Measurements from ENCODE around the gene POLR2J. TPM values are rescaled to one million over a fixed set of nuclear protein-coding genes. Genes with fewer than 3 reads are reported as not detected.
"Not testable (repeated sequence)": the region's sequence is repeated elsewhere in the genome, so short reads cannot be mapped to it uniquely, and the experiment has no call there.

The POLR2J gene
- total RNA-seq, 2 experiments from 2014 or later, result 71.2 to 72.9 TPM

DNA sequence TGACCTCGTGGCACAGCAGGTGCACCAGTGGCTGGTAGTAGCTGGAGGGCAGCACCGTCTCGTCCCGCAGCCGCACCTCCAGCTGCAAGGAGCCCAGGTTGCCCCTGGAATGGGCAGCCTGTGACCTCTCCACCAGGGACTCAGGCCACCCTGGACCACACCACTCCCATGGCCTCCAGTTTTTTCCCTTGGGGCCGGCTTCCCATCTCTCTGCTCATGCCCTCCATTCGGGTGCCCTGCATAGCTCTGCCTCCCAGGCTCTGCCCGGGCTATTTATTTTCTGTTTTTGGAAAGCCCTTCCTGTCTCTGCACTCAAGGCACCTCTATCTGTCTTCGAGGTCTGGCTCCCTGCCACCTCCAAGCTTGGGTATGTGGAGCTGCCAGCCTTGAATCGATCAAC is 18.1 kb upstream of the POLR2J start:
- POLR2A ChIA-PET, CTCF ChIA-PET: not testable (repeated sequence)

DNA sequence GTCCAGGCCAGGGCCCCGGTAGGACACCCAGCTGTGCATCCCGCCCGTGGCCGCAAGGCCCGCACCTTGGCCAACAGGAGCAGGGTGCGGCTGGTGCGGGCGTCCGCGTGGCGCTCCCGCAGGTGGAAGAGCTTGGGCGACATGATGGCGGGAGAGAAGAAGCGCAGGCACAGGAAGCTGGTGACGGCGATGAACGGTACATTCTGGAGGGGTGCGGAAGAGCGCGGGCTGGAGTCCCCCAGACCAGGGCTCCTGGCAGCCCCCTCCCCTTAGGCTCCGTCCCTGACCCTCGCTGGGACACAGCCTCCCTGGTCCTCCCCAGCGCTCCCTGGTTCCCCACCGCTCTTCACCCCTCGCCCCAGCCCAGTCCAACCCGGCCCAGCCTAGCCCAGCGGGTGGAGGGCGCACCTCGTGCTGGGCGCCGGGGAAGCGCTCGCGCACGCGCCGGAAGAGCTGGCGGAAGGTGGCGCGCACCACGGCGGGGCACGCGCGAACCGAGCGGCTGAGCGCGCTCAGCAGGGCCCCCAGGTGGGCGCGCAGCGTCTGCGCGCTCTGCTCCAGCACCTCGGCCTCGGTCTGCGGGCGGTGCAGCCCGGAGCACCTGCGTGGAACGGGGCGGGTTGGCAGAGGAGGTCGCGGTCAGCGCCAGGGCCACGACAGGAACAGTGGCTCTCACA is 15.9 kb upstream of the POLR2J start:
- POLR2A ChIA-PET, result not testable (repeated sequence)

DNA sequence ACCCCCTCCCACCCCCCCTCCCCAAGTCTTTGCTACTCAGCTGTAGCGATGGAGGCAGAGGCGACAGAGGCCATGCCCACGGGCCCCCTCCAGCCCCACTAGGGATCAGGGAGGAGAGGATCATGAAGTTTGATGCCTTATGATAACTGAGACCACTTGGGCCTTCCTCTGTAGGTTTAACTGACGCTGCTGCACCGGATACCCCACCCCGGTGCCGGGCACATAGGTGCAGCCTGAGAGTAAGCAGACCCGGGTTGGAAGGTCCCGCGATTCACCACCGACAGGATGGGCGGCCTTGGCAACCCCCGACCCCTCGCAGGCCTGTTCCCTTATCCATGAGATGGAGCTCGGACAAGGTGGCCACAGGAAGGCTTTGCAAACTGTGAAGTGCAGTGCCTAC is 15.3 kb upstream of the POLR2J start:
- CTCF ChIA-PET, POLR2A ChIA-PET: not testable (repeated sequence)

More for the DNA sequence above, 15.9 kb upstream of the POLR2J start:
- CTCF ChIA-PET, result not testable (repeated sequence)

GRCh38 chr7:102493220-102493935 is 14.7 kb upstream of the POLR2J start:
- POLR2A ChIA-PET, CTCF ChIA-PET: not testable (repeated sequence)

- CTCF ChIA-PET, POLR2A ChIA-PET: not testable (repeated sequence)
Observed at GRCh38 chr7:102490529-102491075, 11.9 kb upstream of the POLR2J start.

GRCh38 chr7:102484317-102484716 is 5.6 kb upstream of the POLR2J start:
- POLR2A ChIA-PET, CTCF ChIA-PET: not testable (repeated sequence)

DNA sequence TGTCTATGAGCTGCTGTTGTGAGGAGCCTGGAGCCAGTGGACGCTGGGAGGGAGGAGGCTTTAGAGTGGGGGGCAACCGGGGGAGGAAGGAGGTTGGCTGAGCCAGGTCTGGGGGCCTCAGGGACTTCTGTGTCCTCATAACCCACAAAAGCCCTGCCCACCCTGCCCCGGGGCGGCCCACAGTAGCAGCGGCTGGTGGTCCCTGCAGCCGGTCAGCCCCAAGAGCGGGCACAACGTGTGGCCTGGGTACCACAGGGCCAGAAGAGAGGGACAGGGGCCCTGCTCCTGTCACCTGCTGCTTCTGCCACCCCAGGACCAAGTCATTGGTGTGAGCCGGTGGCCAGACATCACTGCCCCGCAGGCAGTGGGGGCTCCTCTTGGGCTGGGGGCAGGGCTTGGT is 3.2 kb upstream of the POLR2J start:
- POLR2A ChIA-PET, CTCF ChIA-PET: not testable (repeated sequence)

GRCh38 chr7:102479982-102480637 is 1.4 kb upstream of the POLR2J start:
- POLR2A ChIA-PET, CTCF ChIA-PET: not testable (repeated sequence)

DNA sequence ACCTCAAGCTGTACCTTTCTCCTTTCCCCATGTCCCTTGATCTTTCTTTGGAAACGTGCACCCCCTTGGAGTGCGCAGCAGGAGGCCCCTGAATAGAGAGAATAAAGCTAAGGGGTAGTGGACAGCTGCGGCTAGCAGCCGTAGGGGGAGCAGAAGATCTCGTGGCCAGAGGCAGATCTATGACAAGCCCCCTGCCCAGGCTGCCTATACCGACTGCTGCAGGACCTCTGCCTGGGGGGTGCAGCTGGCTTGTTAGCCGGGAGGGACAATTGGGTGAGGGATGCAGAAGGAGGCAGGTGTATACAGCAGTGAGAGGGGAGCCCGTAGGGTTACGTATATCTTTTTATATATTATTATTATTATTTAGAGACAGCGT is 475 bp upstream of the POLR2J start:
- POLR2A ChIA-PET, CTCF ChIA-PET: not testable (repeated sequence)

GRCh38 chr7:102474736-102475435 is 3.8 kb downstream of the POLR2J start:
- CTCF ChIA-PET, POLR2A ChIA-PET: not testable (repeated sequence)

DNA sequence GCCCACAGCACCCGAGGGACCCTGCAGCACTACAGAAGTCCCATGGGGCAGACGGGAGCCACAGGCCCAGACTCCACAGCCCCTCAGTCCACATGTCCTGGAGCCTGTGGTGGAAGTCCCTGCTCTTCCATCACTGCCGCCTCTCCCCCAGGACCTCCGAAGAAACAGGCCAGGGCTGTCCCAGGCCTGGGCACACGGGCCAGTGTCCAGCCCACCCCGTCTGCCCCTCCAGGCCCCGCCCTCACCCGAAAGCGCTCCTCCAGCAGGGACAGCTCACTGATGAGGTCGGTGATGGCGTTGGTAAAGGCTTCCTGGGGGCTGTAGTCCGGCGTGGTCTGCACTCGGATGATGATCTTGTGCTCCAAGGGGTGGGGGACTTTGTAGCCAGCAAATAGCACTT is 4.6 kb downstream of the POLR2J start:
- CTCF ChIA-PET, POLR2A ChIA-PET: not testable (repeated sequence)

DNA sequence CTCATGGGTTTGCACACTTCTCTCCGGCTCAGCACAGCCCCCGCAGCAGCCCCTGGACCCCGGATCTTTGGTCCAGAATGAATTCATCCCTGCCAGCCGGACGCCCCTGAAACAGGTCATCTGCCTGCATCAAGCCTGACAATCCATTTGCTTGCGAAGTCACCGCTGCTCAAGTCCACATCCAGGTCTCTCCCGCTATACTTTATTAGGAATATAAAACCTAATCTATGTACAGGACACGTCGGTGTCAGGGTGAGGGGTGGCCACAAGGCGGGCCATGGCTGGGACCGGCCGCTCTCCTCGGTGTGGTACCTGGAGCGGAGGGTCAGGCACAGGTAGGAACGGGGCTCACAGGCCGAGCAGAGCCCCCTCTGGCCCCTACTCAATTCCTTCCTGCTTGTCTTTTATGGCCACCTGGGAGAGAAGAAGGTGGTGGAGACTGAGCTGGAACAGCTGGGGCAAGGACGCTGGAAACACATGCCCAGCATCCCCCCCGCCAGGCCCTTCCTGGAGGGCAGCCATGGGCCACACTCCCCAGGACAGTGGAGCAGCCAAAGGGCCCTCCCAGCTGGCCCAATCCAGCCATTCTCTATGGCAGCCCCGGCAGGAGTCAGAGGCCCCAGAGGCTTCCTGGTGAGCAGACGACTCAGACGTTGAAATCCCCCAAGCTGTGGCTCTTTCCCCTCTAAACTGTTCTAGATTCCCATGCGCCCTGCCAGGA is 5.3 kb downstream of the POLR2J start:
- POLR2A ChIA-PET, result no interaction called here

DNA sequence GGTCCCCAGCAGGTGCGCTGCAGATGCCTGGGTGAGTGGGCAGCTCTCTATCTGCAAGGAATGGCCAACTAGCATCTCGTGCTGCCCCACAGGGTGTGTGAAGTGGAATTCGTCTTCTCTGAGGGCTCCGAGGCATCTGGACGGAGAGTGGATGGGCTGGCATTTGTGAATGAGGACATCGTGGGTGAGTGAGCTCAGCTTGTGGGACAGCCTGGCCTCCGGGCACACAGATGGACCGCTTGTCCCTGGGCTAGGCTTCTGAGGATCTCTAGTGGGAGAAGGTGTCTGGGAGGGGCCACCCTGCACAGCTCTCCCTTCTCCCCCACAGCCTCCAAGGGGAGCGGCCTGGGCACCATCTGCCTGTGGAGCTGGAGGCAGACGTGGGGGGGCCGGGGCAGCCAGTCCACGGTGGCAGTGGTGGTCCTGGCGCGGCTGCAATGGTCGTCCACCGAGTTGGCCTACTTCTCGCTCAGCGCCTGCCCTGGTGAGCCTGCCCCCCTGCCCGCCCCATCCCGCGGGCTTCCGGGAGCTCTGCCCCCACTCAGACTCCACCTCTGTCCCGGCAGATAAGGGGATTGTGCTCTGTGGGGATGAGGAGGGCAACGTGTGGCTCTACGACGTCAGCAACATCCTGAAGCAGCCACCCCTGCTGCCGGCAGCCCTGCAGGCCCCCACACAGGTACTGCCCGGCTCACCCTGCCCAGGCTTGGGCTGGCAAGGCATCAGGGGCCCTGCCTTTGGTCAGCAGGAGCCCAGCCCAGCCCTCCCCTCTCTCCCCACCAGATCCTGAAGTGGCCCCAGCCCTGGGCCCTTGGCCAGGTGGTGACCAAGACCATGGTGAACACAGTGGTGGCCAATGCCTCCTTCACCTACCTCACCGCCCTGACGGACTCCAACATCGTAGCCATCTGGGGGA is 6.3 kb downstream of the POLR2J start:
- POLR2A ChIA-PET, result no interaction called here
- CTCF ChIA-PET, result interaction anchor here (0.5 kb wide), 1 partner anchor 180 kb away, joined by 3 read pairs; no protein-coding TSS in a partner anchor

More for the DNA sequence above, 5.3 kb downstream of the POLR2J start:
- CTCF ChIA-PET, result no interaction called here

- ChIA-PET POLR2A (no interaction called here), CTCF (no interaction called here)
Observed at GRCh38 chr7:102471791-102472125, 7.0 kb downstream of the POLR2J start.

DNA sequence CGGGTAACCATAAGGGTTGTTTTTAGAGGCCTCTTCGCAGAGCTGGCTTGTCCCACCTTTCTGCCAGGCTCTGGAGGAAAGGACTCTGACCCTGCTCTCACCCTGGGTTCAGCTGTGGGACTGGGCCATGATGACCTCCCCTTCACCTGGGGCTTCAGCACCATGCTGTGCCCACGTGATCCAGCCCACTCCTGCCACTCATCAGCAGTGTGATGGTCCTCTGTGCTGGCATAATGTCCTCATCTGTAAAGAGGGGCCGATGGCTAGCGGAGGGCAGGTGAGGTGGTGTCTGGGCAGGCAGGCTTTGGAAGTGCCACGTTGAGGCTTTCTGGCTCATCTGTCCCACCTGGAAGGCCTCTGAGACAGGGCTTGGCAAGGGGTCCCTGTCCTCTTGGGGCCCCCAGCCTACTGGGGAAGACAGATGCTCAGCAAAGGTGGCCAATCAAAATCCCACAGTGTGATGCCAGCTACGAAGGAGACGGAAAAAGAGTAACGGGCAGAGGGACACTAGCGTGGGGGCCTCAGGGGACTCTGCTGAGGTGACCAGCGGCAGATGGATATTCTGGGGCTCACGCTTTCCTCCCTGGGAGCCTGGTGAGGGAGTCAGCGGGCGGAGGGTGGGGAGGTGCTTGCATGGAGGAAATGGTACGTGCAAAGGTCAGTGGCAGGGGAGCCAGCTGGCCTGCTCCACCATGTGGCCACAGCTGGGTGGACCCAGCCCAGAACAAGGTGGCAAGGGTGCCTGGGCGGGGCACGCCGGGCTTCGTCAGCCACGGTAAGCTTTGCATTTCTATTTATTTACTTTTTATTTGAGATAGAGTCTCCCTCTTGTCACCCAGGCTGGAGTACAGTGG is 8.5 kb downstream of the POLR2J start:
- CTCF ChIA-PET, result interaction anchor here (0.6 kb wide), 1 partner anchor 726 kb away, joined by 4 read pairs; no protein-coding TSS in a partner anchor
- POLR2A ChIA-PET, result interaction anchor here (0.5 kb wide), 1 partner anchor 73 kb away, joined by 4 read pairs; no protein-coding TSS in a partner anchor

GRCh38 chr7:102469351-102469971 is 9.3 kb downstream of the POLR2J start:
- ChIA-PET POLR2A (interaction anchor here (0.5 kb wide), 1 partner anchor 72 kb away, joined by 4 read pairs; no protein-coding TSS in a partner anchor), CTCF (no interaction called here)

Measured in activated CD8-positive, alpha-beta memory T cell treated with anti-CD3 and anti-CD28 coated beads for 36 hours (primary cell).